Upper lobe of right lung (tissue), 1 donor: ENCODE results near the gene ALDH16A1. TPM values are rescaled to one million over a fixed set of nuclear protein-coding genes. Genes with fewer than 3 reads are reported as not detected.

Experiments used
- ATAC-seq: fragments of 200-7000 bp; cut with Tn5 transposase; one replicate; pipeline ENCODE4 v1.9.1; 2020; ENCODE audit warnings: mild to moderate bottlenecking, moderate library complexity
- DNase-seq: peaks from one replicate; pipeline ENCODE4 v3.0.0-alpha.2; 2020
- H3K27ac ChIP-seq: fragments of 200-600 bp; one replicate; pipeline ENCODE4 v1.8.0; 2022
- H3K27me3 ChIP-seq: fragments of 200-600 bp; one replicate; pipeline ENCODE4 v1.8.0; 2022; ENCODE audit warnings: mild to moderate bottlenecking
- H3K36me3 ChIP-seq: fragments of 200-600 bp; one replicate; pipeline ENCODE4 v1.8.0; 2022
- H3K4me1 ChIP-seq: fragments of 200-600 bp; one replicate; pipeline ENCODE4 v1.8.0; 2022
- H3K4me3 ChIP-seq: fragments of 200-600 bp; one replicate; pipeline ENCODE4 v1.8.0; 2022; ENCODE audit warnings: mild to moderate bottlenecking
- H3K9me3 ChIP-seq: fragments of 200-600 bp; one replicate; pipeline ENCODE4 v1.8.0; 2022
- intact Hi-C: fragments of 100-400 bp; cut with DNase I; formaldehyde crosslinking; loops from one replicate; pipeline ENCODE4 v1.11.0; 2022
- total RNA-seq: library from RNA; stranded (reverse); fragmentation: NEBNext Ultra II Directional; extraction: Animal tissue kit (Norgen Biotek cat#: 25700); gene quantifications from one replicate; pipeline ENCODE4 v1.2.1, GENCODE V29; 2021
- TF ChIP-seq, protein P1 (sequence below): fragments of 200-600 bp; IDR thresholded peaks from one replicate; pipeline ENCODE4 v1.8.0; 2022; ENCODE audit warnings: antibody characterized with exemption
- donor health status: DM: no; HTN: yes; CAD: no; lungs with severe emphysema.

ALDH16A1 gene
- total RNA-seq, 1 donor from 2014 or later: 32.3 TPM

DNA sequence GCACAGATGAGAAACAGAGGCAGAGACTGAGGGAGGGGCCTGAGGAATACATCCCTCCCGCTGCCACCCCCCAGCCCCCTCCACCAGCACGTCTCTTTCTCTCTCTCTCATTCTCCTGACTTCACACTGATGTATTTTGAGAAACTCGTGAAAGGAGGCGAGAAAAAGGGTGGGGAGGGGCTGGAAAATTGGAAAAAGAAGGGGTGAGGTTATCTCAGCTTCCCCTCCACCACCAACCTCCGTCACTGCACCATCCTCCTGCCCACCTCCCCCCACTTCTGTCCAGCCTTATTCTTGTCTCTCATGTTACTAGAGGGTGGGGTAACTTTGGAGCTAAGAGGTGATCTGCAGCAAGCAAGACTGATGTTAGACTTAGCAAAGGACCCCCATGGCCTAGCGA is 13.2 kb upstream of the ALDH16A1 start:
- Histone ChIP-seq H3K36me3 (no peaks in the 10 kb centered on the region), H3K4me1 (peaks cover 4% of the 10 kb centered on the region), H3K27me3 (peaks cover 65% of the 10 kb centered on the region), H3K4me3 (no peak overlapping the region), H3K27ac (no peak overlapping the region), H3K9me3 (no peaks in the 10 kb centered on the region)
- ATAC-seq (no peak), DNase-seq (no peak)
- intact Hi-C loops: loop anchor here (5.0 to 10.0 kb wide), 2 partner anchors 48 to 215 kb away; no protein-coding TSS in a partner anchor
- TF ChIP-seq, protein P1, sequence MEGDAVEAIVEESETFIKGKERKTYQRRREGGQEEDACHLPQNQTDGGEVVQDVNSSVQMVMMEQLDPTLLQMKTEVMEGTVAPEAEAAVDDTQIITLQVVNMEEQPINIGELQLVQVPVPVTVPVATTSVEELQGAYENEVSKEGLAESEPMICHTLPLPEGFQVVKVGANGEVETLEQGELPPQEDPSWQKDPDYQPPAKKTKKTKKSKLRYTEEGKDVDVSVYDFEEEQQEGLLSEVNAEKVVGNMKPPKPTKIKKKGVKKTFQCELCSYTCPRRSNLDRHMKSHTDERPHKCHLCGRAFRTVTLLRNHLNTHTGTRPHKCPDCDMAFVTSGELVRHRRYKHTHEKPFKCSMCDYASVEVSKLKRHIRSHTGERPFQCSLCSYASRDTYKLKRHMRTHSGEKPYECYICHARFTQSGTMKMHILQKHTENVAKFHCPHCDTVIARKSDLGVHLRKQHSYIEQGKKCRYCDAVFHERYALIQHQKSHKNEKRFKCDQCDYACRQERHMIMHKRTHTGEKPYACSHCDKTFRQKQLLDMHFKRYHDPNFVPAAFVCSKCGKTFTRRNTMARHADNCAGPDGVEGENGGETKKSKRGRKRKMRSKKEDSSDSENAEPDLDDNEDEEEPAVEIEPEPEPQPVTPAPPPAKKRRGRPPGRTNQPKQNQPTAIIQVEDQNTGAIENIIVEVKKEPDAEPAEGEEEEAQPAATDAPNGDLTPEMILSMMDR: no peak

DNA sequence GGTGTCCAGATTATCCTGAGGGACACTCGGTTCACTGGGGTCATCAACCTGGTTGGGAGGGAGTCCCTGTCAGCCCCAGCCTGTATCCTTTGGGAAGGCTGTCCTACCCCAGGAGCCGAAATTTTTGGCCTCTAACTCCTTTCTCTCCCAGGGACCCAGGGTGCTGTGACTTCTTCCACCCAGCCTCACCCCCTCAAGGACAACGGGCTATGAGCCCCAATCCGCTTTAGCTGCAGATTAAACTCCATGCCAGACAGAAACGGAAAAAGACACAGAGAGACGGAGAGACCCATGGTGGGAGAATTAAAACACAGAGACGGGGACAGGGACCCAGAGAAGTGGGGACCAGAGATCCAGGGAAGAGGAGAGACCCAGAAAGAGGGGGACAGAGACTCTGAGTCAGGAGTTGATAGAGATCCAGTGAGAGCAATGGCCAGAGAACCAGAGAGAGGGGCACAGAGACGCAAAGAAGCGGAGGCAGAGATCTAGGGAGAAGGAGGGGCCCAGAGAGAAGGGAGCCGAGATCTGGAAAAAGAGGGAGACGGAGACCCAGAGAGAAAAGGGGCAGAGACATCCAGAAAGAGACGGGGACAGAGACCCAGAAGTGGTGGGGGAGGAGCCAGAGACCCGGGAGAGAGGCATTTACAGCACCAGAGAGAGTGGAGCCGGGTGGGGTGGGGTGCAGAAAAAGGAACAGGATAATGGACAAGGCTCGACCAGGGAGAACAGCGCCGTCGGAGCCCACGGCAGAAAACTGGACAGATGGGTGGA is 12.4 kb upstream of the ALDH16A1 start:
- Histone ChIP-seq H3K4me1 (peaks cover 4% of the 10 kb centered on the region), H3K9me3 (no peaks in the 10 kb centered on the region), H3K36me3 (no peaks in the 10 kb centered on the region), H3K27me3 (peaks cover 57% of the 10 kb centered on the region), H3K4me3 (no peak overlapping the region), H3K27ac (no peak overlapping the region)
- no peak for DNase-seq
- intact Hi-C loops: loop anchor here (5.0 to 10.0 kb wide), 2 partner anchors 48 to 216 kb away; no protein-coding TSS in a partner anchor
- no peak for ATAC-seq
- TF ChIP-seq, protein P1: no peak

DNA sequence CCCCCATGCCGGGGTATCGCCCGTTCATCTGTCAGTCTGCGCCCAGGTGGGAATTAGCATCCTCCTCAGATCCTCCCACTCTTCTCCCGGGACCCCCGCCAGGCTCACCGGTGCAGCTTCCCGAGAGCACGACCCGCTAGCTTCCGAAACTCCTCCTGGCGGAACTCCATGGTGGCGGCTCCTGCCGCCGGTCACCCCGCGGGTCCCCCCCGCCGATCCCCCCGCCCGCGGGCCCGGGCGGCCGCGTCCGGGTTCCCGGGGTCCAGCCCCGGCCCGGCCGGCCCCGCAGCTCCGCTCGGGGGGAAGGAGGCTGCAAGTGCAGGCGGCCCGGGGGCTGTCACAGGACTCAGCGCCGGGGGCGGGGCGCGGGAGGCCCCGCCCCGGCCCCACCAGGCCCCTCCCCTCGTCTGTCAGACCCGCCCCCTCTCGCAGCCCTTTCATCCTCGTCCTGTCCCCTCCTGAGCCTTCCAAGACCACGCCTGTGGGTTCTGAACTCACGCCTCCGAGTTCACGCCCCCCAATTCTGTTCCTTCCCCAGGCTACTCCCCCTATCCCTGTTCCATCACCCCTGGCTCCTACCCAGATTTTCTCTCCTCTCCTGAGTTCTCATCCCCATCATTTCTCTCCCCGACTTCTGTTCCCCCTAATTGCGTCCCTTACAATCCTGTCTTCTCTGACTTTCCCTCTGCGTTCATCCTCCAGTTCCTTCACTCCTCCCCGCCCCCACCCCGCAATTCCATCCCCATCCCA is 11.6 kb upstream of the ALDH16A1 start, which contains the start of gene SLC17A7:
SLC17A7 (minus strand) TSS at position 318 of the 750 bp plus-strand sequence; CDS start at position 170, 148 bp downstream.
- no peaks in the 10 kb centered on the region for H3K36me3 ChIP-seq
- no peak within 1 kb of the TSS for H3K27ac ChIP-seq
- peaks cover 4% of the 10 kb centered on the region for H3K4me1 ChIP-seq
- TF ChIP-seq, protein P1: no peak
- intact Hi-C loops: loop anchor here (5.0 to 10.0 kb wide), 2 partner anchors 49 to 217 kb away; no protein-coding TSS in a partner anchor
- peaks cover 50% of the 10 kb centered on the region for H3K27me3 ChIP-seq
- no peak for ATAC-seq
- no peaks in the 10 kb centered on the region for H3K9me3 ChIP-seq
- peak within 1 kb of the TSS; percentile 8 for H3K4me3 ChIP-seq
- no peak for DNase-seq

DNA sequence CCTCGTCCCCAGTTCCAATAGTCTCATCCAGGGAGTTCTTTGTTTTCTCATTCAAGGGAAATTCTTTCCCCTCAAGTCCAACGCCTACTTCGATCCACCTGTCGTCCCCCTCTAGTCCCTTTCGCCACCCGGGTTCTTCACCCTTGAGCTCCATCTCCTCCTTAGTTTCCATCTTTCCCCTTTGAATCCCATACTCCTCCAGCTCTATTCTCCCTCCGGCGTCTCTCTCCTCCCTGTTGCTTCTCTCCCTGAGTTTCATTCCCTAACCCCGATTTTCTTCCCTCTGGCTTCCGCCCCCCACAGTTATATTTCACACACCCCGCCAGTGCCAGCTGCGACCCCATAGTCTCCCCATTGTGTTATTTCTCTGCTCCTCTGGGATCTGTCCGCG is 11.1 kb upstream of the ALDH16A1 start:
- TF ChIP-seq, protein P1: no peak
- Histone ChIP-seq H3K36me3 (peaks cover 6% of the 10 kb centered on the region), H3K4me3 (peak overlapping the region; percentile 8), H3K4me1 (peaks cover 4% of the 10 kb centered on the region), H3K27ac (no peak overlapping the region), H3K9me3 (no peaks in the 10 kb centered on the region), H3K27me3 (peaks cover 45% of the 10 kb centered on the region)
- DNase-seq: no peak
- no peak for ATAC-seq
- intact Hi-C loops: loop anchor here (5.0 to 10.0 kb wide), 2 partner anchors 50 to 217 kb away; no protein-coding TSS in a partner anchor

DNA sequence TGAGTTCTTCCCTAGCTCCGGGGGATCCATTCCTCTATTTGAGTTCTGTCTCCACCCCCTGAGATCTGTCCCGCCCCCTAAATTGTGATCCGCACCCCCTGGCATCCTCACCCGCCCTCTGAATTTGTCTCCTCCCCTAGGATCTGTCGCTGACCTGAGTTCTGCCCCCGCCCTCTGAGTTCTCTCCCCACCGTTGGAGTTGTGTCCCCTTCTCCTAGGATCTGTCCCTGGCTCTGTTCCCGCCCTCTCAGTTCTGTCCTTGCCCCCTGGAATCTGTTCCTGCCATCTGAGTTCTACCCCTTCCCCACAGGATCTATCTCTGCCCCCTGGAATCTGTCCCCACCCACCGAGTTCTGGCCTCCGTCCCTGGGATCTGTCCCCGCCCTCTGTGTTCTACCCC is 10.7 kb upstream of the ALDH16A1 start:
- TF ChIP-seq, protein P1: no peak
- H3K4me3 ChIP-seq: peak overlapping the region; percentile 8
- no peak for ATAC-seq

More for the DNA sequence above, 10.7 kb upstream of the ALDH16A1 start:
- Histone ChIP-seq H3K27ac (no peak overlapping the region), H3K4me1 (peaks cover 4% of the 10 kb centered on the region), H3K9me3 (no peaks in the 10 kb centered on the region), H3K36me3 (peaks cover 9% of the 10 kb centered on the region), H3K27me3 (peaks cover 41% of the 10 kb centered on the region)
- intact Hi-C loops: loop anchor here (5.0 to 10.0 kb wide), 2 partner anchors 50 to 218 kb away; no protein-coding TSS in a partner anchor
- no peak for DNase-seq
